GM21723 (cell line): Measurements from ENCODE around the gene PRSS21.

ENCODE experiments used
- ATAC-seq: cut with Tn5 transposase; IDR thresholded peaks from one replicate; pipeline ENCODE4 v1.9.1; 2021; ENCODE audit warnings: mild to moderate bottlenecking, moderate library complexity; ENCODE audit not compliant: unreplicated experiment

PRSS21 gene

GRCh38 chr16:2860826-2861567 lies 44.0 kb downstream of the PRSS21 start:
- ATAC-seq = no peak

- no peak for ATAC-seq
Observed at GRCh38 chr16:2865651-2866050, 48.6 kb downstream of the PRSS21 start.

- ATAC-seq = no peak
Observed at GRCh38 chr16:2866431-2866830, 49.4 kb downstream of the PRSS21 start.

GRCh38 chr16:2867661-2867986 lies 50.6 kb downstream of the PRSS21 start:
- no peak for ATAC-seq

GRCh38 chr16:2867987-2868789 lies 51.2 kb downstream of the PRSS21 start:
- peak; percentile 94 for ATAC-seq
